SU-DHL-6 (cell line): ENCODE results near the gene AFAP1L1.

Experiments
- H2AFZ ChIP-seq: fragments of 200-600 bp; sonication (generic); 2 replicates; pipeline ENCODE4 v1.6.1; 2014; ENCODE audit warnings: low read depth, mild to moderate bottlenecking, moderate library complexity, mixed read lengths, antibody characterized with exemption, low read length; ENCODE audit not compliant: severe bottlenecking
- H3F3A ChIP-seq: fragments of 200-600 bp; shearing (Covaris generic); 2 replicates; pipeline ENCODE4 v1.6.0; 2016; ENCODE audit warnings: antibody characterized with exemption, mild to moderate bottlenecking; ENCODE audit not compliant: insufficient read depth
- H3K27ac ChIP-seq: fragments of 200-600 bp; sonication (generic); 2 replicates; pipeline ENCODE4 v1.5.1; 2016; ENCODE audit warnings: low read depth, mild to moderate bottlenecking, low read length, moderate library complexity, mixed read lengths
- H3K27me3 ChIP-seq: fragments of 200-600 bp; sonication (generic), shearing (Covaris generic); 2 replicates; pipeline ENCODE4 v1.6.0; 2014; ENCODE audit warnings: mild to moderate bottlenecking, low read length
- H3K36me3 ChIP-seq: fragments of 200-600 bp; sonication (generic); 2 replicates; pipeline ENCODE4 v1.6.1; 2014; ENCODE audit warnings: mild to moderate bottlenecking, low read length, mixed read lengths
- H3K4me2 ChIP-seq: fragments of 300-600, 200-600 bp; shearing (Covaris generic), sonication (generic); 2 replicates; pipeline ENCODE4 v1.6.0; 2014; ENCODE audit warnings: low read length, low read depth, mild to moderate bottlenecking; ENCODE audit not compliant: poor library complexity, severe bottlenecking
- H3K4me3 ChIP-seq: fragments of 200-600 bp; sonication (generic); 2 replicates; pipeline ENCODE4 v1.5.1; 2014; ENCODE audit warnings: antibody characterized with exemption, low read length, mild to moderate bottlenecking, mixed read lengths; ENCODE audit not compliant: insufficient read depth, poor library complexity, severe bottlenecking
- H3K79me2 ChIP-seq: fragments of 200-600 bp; sonication (generic); 2 replicates; pipeline ENCODE4 v1.6.1; 2014; ENCODE audit warnings: mild to moderate bottlenecking, low read length, moderate library complexity; ENCODE audit not compliant: insufficient read depth
- H3K9ac ChIP-seq: fragments of 200-600 bp; sonication (generic); 2 replicates; pipeline ENCODE4 v1.7.0; 2014; ENCODE audit warnings: mild to moderate bottlenecking, low read length
- H3K9me2 ChIP-seq: fragments of 200-600 bp; sonication (generic); replicated peaks from 2 replicates; pipeline ENCODE4 v1.6.1; 2014; ENCODE audit warnings: low read length; ENCODE audit not compliant: insufficient read depth
- H3K9me3 ChIP-seq: fragments of 200-600 bp; sonication (generic); 2 replicates; pipeline ENCODE4 v1.6.1; 2014; ENCODE audit warnings: low read length, mixed read lengths; ENCODE audit not compliant: insufficient read depth
- H4K20me1 ChIP-seq: fragments of 200-600 bp; sonication (generic); 2 replicates; pipeline ENCODE4 v1.6.1; 2014; ENCODE audit warnings: low read depth, mild to moderate bottlenecking, antibody characterized with exemption, low read length, moderate library complexity, mixed read lengths
- EZH2phosphoT487 ChIP-seq: fragments of 200-600 bp; sonication (generic), shearing (Covaris generic); conservative IDR thresholded peaks from 2 replicates; pipeline ENCODE4 v1.6.1; 2018; ENCODE audit warnings: mild to moderate bottlenecking, antibody characterized with exemption, low read length, moderate library complexity, mixed read lengths
- TF ChIP-seq, protein P1 (sequence below): fragments of 200-600 bp; sonication (generic); IDR thresholded peaks from one replicate; pipeline ENCODE4 v1.5.1; 2017; ENCODE audit warnings: antibody characterized with exemption, mild to moderate bottlenecking, low read length, moderate library complexity; ENCODE audit not compliant: insufficient read depth, poor library complexity, severe bottlenecking

AFAP1L1 gene

DNA sequence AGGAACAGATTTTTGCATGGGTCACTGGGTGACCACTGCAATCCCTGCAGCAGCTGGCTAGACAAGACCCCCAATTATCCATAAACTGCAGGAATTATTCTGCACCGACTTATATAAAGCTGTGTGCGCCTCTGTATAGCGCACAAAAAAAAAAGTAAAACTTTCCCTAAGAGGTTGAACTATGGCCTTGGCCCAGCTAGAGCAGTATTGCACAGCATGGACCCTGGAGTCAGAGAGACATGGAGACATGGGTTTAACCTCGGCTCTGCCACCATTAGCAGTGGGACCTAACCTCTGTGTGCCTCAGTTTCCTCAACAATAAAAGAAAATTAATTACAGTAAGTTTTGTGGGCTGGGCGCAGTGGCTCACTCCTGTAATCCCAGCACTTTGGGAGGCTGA lies 56.5 kb downstream of the AFAP1L1 start:
- Histone ChIP-seq H3K36me3 (no peaks in the 10 kb centered on the region), H3K27ac (no peak overlapping the region), H3K9me2 (no peaks in the 10 kb centered on the region), H2AFZ (no peak overlapping the region), H3K27me3 (no peaks in the 10 kb centered on the region), H3K9ac (no peak overlapping the region), H3K4me3 (no peak overlapping the region), H4K20me1 (no peaks in the 10 kb centered on the region), H3K9me3 (no peaks in the 10 kb centered on the region), H3F3A (no peaks in the 10 kb centered on the region), H3K79me2 (no peaks in the 10 kb centered on the region), H3K4me2 (no peak overlapping the region)
- TF ChIP-seq, protein P1, sequence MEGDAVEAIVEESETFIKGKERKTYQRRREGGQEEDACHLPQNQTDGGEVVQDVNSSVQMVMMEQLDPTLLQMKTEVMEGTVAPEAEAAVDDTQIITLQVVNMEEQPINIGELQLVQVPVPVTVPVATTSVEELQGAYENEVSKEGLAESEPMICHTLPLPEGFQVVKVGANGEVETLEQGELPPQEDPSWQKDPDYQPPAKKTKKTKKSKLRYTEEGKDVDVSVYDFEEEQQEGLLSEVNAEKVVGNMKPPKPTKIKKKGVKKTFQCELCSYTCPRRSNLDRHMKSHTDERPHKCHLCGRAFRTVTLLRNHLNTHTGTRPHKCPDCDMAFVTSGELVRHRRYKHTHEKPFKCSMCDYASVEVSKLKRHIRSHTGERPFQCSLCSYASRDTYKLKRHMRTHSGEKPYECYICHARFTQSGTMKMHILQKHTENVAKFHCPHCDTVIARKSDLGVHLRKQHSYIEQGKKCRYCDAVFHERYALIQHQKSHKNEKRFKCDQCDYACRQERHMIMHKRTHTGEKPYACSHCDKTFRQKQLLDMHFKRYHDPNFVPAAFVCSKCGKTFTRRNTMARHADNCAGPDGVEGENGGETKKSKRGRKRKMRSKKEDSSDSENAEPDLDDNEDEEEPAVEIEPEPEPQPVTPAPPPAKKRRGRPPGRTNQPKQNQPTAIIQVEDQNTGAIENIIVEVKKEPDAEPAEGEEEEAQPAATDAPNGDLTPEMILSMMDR, result no peak
- no peak for TF ChIP-seq EZH2phosphoT487

DNA sequence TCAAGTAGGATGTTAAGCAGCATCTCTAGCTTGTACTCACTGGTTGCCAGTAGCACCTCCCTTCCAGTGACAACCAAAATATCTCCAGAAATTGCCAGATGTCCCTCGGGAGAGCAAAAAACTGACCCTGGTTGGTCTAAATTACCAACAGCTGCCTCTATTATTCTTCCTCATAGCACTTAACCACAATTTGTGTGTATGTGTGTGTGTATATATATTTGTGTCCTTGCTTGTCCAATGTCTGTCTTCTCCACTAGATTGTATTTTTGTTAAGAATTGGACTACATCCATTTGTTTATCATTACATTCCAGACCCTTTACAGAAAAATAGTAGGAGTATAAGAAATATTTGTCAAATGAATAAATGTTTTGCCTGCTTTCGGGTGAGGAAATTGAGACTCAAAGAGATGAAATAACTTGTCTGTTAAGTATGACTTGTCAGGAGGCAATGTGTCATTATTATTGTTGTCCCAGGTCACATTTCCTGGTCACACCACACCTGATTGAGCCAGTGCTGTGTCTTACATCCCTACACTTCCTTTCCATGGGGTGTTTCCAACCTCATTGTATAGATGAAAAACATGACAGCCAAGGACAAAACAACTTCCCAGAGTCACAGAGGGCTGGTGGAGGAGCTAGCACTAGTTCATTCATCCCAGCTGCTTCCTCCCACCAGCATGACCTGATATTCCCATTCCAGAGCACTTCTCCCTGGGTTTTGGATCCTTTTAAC lies 62.2 kb downstream of the AFAP1L1 start:
- H3K27me3 ChIP-seq, result no peaks in the 10 kb centered on the region
- no peaks in the 10 kb centered on the region for H3K9me3 ChIP-seq
- no peaks in the 10 kb centered on the region for H4K20me1 ChIP-seq
- H3K27ac ChIP-seq, result no peak overlapping the region
- H3K9me2 ChIP-seq, result no peaks in the 10 kb centered on the region
- no peak overlapping the region for H3K9ac ChIP-seq
- H2AFZ ChIP-seq, result no peak overlapping the region
- H3F3A ChIP-seq, result no peaks in the 10 kb centered on the region
- TF ChIP-seq, protein P1, result no peak
- TF ChIP-seq EZH2phosphoT487, result no peak
- H3K36me3 ChIP-seq, result no peaks in the 10 kb centered on the region
- H3K4me3 ChIP-seq, result no peak overlapping the region
- no peak overlapping the region for H3K4me2 ChIP-seq
- H3K79me2 ChIP-seq, result no peaks in the 10 kb centered on the region

DNA sequence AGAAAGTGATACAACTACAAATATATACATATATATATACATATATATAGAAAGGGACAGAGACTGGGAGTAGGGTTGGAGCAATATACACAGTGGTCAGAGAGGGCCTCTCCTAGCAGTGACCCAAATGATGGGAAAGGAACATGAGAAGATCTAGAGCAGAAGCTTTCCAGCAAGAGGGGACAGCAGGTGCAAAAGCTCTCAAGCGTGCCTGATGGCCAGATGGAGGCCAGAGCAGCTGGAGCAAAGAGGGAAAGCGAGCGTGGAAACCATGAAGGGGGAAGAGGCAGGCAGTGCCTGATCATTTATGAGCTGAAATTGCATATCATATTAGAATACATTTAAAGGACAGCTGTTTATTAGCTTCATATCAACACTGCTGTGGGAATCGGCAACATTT lies 66.1 kb downstream of the AFAP1L1 start:
- Histone ChIP-seq H3K9me3 (no peaks in the 10 kb centered on the region), H3K27me3 (no peaks in the 10 kb centered on the region), H2AFZ (no peak overlapping the region), H3K36me3 (no peaks in the 10 kb centered on the region), H3K9me2 (no peaks in the 10 kb centered on the region), H3K27ac (no peak overlapping the region), H3K79me2 (no peaks in the 10 kb centered on the region), H3F3A (no peaks in the 10 kb centered on the region), H3K4me2 (no peak overlapping the region), H3K4me3 (no peak overlapping the region), H3K9ac (no peak overlapping the region), H4K20me1 (no peaks in the 10 kb centered on the region)
- no peak for TF ChIP-seq EZH2phosphoT487
- TF ChIP-seq, protein P1, result no peak
